GM21447 (cell line): ENCODE results near the gene MUC5B.
"Not testable (repeated sequence)": the region's sequence is repeated elsewhere in the genome, so short reads cannot be mapped to it uniquely, and the experiment has no call there.

Experiments
- ATAC-seq: cut with Tn5 transposase; IDR thresholded peaks from one replicate; pipeline ENCODE4 v1.9.1; 2021; ENCODE audit not compliant: unreplicated experiment

MUC5B gene, protein sequence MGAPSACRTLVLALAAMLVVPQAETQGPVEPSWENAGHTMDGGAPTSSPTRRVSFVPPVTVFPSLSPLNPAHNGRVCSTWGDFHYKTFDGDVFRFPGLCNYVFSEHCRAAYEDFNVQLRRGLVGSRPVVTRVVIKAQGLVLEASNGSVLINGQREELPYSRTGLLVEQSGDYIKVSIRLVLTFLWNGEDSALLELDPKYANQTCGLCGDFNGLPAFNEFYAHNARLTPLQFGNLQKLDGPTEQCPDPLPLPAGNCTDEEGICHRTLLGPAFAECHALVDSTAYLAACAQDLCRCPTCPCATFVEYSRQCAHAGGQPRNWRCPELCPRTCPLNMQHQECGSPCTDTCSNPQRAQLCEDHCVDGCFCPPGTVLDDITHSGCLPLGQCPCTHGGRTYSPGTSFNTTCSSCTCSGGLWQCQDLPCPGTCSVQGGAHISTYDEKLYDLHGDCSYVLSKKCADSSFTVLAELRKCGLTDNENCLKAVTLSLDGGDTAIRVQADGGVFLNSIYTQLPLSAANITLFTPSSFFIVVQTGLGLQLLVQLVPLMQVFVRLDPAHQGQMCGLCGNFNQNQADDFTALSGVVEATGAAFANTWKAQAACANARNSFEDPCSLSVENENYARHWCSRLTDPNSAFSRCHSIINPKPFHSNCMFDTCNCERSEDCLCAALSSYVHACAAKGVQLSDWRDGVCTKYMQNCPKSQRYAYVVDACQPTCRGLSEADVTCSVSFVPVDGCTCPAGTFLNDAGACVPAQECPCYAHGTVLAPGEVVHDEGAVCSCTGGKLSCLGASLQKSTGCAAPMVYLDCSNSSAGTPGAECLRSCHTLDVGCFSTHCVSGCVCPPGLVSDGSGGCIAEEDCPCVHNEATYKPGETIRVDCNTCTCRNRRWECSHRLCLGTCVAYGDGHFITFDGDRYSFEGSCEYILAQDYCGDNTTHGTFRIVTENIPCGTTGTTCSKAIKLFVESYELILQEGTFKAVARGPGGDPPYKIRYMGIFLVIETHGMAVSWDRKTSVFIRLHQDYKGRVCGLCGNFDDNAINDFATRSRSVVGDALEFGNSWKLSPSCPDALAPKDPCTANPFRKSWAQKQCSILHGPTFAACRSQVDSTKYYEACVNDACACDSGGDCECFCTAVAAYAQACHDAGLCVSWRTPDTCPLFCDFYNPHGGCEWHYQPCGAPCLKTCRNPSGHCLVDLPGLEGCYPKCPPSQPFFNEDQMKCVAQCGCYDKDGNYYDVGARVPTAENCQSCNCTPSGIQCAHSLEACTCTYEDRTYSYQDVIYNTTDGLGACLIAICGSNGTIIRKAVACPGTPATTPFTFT (N-terminal part only)

DNA sequence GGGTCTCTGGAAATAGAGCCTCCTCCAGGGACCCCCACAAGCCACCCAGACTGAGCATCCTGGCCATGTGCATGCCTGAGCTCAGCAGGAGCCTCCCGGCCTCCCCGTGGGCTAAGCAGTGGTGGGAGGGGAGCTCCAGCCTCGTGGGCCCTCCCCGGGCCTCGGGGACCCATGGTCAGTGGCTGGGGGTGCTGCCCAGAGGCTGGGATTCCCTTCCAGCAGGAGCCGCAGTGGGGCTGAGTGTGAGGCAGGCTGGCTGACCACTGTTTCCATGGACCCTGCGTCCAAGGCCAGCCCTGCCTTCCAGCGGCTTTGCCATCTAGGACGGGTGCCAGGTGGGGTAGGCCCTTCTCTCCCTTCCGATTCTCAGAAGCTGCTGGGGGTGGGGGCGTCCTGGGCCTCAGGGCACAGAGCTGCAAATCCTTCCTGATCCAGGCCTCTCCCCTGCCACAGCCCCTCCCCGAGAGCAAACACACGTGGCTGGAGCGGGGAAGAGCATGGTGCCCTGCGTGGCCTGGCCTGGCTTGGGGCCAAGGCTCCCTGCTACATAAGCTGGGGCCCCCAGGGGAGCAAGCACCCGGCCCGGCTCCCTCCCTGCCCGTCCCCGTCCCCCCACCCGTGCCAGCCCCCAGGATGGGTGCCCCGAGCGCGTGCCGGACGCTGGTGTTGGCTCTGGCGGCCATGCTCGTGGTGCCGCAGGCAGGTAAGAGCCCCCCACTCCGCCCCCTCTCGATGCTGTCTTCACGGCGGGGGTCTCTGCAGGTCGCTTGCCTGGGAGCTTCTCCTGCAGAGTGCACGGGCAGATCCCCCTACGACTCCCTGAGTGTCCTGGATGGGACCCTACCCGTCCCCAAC, at the start of gene MUC5B:
Gene MUC5B (plus strand): TSS at position 576 of the 855 bp plus-strand sequence. CDS start 58 bp downstream, at position 634.
- ATAC-seq = no peak

DNA sequence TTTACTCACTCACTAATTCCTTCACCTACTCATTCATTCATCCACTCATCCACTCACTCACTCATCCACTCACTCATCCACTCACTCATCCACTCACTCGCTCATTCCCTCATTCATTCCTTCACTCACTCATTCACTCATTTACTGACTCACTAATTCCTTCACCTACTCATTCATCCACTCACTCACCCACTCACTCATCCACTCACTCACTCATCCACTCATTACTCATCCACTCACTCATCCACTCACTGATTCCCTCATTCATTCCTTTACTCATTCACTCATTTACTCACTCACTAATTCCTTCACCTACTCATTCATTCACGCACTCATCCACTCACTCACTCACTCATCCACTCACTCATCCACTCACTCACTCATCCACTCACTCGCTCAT, 49.5 kb upstream of the MUC5B start:
- not testable (repeated sequence) for ATAC-seq

DNA sequence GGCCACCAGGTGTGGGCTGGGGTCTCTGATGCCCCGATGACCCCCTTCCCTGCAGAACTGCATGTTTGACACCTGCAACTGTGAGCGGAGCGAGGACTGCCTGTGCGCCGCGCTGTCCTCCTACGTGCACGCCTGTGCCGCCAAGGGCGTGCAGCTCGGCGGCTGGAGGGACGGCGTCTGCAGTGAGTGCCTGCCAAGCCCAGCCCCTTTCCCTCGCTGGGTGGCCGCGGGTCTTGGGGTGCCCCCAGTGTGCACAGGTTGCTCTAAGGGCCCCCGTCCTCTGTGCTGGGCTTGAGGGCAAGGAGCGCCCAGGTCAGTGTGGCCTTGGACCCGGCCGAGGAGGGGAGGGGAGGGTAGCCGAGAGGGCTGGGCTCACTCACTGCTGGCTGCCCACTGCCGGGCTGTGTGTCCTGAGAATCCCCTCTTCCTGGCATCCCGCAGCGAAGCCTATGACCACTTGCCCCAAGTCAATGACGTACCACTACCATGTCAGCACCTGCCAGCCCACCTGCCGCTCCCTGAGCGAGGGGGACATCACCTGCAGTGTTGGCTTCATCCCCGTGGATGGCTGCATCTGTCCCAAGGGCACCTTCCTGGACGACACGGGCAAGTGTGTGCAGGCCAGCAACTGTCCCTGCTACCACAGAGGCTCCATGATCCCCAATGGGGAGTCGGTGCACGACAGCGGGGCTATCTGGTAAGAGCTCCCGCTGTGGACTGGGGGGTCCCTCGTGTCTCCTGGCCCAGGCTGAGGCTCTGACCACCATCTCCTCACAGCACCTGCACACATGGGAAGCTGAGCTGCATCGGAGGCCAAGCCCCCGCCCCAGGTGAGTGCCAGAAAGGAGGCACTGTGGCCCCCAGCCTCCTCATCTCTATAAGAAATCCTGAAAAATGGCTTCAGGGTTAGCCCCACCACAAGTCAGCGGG, 48.2 kb upstream of the MUC5B start:
- no peak for ATAC-seq

DNA sequence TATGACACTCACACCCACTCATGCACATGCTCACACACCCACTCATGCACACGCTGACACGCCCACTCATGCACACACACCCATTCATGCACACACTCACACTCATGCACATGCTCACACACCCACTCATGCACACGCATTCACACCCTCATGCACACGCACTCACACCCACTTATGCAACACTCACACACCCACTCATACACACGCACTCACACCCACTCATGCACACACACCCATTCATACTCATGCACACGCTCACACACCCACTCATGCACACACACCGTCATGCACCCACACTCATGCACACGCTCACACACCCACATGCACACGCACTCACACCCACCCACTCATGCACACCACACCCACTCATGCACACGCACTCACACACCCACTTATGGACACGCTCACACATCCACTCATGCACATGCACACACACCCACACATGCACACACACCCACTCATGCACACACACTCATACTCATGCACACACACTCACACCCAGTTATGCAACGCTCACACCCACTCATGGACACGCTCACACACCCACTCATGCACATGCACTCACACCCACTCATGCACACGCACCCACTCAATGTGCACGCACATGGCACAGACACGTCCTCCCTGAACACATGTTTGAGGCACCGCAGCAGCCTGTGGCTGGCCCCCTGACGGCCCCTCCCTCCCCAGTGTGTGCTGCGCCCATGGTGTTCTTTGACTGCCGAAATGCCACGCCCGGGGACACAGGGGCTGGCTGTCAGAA, 47.2 kb upstream of the MUC5B start:
- no peak for ATAC-seq

DNA sequence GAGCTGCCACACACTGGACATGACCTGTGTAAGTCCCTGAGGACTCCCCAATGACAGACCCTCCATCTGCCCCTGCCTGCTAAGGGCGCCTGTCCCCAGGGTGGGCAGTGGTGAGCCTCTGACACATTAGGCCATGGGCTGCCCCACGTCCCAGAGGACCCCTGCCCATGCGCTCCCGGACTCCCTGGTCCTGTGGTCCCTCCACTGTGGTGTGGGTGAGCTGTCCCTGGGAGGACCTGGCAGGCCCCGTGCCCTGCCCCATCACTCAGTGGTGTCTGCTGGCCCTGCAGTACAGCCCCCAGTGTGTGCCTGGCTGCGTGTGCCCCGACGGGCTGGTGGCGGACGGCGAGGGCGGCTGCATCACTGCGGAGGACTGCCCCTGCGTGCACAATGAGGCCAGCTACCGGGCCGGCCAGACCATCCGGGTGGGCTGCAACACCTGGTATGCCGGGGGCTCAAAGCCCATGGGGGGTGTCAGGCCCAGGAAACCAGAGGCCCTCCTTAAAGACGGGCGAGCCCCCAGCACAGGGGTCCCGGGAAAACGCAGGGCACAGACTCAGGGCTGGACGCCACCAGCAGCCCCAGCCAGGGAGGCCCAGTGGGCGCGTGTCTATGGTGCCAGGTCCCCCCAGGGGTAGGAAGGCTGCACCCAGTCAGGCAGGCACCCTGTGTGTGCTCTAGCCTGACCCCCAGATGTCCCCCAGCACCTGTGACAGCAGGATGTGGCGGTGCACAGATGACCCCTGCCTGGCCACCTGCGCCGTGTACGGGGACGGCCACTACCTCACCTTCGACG, 46.4 kb upstream of the MUC5B start:
- ATAC-seq = no peak

DNA sequence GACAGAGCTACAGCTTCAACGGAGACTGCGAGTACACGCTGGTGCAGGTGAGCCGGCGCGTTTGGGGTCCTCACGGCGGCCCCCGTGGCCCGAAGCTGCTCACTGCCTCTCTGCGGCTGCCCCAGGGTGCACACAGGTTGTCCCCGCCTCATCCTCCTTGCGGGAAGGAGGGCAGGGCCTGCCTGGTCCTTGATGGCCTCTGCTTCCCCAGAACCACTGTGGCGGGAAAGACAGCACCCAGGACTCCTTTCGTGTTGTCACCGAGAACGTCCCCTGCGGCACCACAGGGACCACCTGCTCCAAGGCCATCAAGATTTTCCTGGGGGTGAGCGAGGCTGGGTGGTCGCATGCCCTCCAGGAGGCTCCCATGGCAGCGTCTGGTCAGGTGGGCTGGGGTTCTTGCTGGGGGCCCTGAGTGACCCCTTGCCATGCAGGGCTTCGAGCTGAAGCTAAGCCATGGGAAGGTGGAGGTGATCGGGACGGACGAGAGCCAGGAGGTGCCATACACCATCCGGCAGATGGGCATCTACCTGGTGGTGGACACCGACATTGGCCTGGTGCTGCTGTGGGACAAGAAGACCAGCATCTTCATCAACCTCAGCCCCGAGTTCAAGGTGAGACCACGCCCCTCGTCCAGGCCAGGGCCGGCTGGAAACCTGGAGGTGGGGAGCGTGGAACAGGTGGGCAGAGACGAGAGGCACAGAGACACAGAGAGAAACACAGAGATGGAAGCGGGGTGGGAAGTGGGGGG, 45.7 kb upstream of the MUC5B start:
- ATAC-seq = no peak

DNA sequence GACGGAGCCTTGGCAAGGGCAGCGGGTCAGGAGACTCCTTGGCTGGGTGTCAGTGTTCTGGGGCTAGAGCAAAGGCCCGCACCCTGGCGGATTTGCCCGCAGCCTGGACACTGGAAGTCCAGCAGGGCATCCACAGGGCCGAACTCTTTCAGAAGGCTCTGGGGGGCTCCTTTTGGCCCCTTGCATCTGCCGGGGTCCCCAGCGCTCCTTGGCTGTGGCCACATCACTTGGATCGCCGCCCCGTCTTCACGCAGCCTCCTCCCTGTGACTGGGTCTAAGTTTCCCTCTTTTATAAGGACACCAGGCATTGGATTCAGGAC, 45.1 kb upstream of the MUC5B start:
- ATAC-seq = no peak

DNA sequence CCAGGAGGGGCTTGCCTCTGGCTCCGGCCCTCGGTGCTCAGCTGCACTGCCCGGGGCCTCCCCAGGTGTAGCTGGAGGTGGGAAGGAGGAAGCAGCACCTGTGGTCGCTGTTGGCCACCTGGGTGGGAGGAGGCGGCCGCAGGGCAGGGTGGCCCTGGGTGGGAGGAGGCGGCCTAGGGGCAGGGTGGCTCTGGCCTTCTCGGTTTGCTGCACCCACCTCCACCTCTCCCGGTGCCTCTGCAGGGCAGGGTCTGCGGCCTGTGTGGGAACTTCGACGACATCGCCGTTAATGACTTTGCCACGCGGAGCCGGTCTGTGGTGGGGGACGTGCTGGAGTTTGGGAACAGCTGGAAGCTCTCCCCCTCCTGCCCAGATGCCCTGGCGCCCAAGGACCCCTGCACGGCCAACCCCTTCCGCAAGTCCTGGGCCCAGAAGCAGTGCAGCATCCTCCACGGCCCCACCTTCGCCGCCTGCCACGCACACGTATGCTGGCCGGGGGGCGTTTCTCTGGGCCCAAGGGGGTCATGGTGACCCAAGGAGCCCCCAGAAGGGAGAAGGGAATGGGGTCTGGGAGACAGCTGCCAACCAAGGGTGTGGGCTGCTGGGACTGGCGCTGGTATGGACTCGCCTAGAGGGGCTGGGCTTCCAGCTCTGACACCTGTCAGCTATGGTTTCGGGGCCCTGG, 44.5 kb upstream of the MUC5B start:
- ATAC-seq = no peak

DNA sequence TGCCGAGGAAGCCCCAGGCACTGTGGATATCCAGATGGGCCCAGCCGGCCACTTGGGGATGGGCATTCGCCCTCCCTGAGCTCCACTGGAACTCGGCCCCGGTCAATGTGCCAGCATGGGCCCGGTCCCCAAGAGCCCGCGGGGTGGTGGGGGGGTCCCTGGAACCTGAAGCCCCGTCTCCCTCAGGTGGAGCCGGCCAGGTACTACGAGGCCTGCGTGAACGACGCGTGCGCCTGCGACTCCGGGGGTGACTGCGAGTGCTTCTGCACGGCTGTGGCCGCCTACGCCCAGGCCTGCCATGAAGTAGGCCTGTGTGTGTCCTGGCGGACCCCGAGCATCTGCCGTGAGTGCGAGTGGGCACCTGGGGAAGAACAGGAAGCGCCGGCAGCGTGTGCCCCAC, 44.0 kb upstream of the MUC5B start:
- no peak for ATAC-seq

DNA sequence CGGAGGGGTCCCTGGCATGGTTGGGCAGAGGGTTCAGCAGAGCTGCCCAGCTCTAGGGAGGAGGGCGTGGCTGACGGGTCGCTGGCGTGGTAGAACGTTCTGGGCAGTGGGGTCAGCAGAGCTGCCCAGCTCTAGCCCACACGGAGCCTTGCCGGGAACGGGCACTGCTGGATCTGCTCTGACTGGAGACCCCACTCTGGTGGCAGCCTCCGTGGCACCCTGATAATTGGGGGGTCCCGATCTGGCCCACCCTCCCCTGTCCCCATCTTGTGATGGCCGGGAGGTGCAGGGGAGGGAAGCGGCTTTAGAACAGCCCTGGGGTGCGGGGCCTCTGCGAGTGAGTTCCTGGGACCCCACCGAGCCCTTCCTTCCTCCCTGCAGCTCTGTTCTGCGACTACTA, 43.2 kb upstream of the MUC5B start:
- no peak for ATAC-seq

DNA sequence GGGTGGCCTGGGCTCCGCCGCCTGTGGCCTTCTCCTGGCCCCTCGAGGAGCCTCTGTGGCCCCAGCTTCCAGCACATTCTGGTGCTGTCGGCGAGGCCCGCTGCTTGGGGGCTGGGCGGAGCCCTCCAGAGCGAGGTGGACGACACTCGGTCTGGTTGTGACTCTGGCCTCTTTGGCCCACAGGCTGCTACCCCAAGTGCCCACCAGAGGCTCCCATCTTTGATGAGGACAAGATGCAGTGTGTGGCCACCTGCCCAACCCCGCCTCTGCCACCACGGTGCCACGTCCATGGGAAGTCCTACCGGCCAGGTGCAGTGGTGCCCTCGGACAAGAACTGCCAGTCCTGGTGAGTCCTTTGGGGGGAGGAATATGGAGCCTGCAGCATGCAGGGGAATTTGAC, 42.7 kb upstream of the MUC5B start:
- no peak for ATAC-seq

DNA sequence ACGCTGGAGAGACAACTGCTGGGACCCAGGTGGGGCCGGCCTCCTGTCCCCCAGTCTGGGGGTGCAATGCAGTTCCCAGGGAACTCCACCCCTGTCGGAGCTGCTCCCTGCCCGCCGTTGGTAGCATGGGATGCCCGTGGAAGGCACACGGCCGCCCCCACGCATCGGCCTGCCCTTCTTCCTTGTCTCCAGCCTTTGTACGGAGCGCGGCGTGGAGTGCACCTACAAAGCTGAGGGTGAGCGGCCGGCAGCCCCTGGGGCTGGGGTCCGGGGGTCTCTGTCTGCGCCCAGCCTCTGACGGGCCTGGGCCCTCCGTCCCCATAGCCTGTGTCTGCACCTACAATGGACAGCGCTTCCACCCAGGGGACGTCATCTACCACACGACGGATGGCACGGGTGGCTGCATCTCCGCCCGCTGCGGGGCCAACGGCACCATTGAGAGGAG, 41.9 kb upstream of the MUC5B start:
- ATAC-seq = no peak

DNA sequence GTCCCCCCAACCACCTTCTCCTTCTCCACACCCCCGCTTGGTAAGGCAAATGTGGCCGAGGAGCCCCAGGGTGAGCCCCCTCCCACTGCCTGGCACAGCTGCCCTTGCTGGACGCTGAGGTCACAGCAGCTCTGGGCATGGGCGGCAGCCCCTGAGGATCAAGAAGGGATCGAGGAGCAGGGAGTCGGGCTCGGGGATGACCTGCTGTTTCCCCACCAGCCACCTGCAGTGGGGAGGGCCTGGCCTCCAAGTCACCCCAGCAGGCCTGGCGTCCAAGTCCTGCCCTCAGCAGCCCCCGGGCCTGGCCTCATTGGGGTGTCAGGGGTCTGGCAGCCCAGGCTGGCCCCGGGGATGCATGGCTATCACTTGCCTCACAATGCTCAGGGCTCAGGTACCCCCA, 41.4 kb upstream of the MUC5B start:
- ATAC-seq = no peak

DNA sequence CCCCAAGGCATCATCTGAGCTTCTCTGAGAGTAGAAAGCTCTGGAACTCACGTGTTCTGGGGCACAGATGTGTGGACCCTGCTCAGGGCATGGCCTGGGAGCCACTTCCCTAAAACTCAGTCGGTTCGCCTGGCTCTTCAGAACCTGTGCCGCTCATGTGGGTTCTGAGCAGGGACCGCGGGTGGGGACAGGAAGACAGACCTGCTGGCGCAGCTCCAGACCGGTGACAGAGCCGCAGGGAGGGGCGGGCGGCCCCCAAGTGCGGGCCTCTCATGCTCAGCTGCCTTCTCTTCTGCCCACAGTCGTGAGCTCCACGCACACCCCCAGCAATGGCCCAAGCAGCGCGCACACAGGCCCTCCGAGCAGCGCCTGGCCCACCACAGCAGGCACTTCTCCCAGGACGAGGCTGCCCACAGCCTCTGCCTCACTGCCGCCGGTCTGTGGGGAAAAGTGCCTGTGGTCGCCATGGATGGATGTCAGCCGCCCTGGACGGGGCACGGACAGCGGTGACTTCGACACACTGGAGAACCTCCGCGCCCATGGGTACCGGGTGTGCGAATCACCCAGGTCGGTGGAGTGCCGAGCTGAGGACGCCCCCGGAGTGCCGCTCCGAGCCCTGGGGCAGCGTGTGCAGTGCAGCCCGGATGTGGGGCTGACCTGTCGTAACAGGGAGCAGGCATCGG, 40.9 kb upstream of the MUC5B start:
- no peak for ATAC-seq

DNA sequence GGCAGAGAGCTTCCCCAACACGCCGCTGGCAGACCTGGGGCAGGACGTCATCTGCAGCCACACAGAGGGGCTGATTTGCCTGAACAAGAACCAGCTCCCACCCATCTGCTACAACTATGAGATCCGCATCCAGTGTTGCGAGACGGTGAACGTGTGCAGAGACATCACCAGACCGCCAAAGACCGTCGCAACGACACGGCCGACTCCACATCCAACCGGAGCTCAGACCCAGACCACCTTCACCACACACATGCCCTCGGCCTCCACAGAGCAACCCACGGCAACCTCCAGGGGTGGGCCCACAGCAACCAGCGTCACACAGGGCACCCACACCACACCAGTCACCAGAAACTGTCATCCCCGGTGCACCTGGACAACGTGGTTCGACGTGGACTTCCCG, 38.7 kb upstream of the MUC5B start:
- ATAC-seq = not testable (repeated sequence)
